Mammary epithelial cell (primary cell): ENCODE results near the gene ALG1.

Source experiments
- EZH2 ChIP-seq: IDR thresholded peaks from 2 replicates; pipeline ENCODE4 v1.6.1; 2012; ENCODE audit warnings: low read length, inconsistent platforms, borderline replicate concordance
- TF ChIP-seq, protein P1 (sequence below), 2 donors: IDR thresholded peaks in 1 of 2; conservative IDR thresholded peaks in 1 of 2; 2 replicates each; pipeline ENCODE4 v1.5.1; 2011 to 2012; ENCODE audit warnings: inconsistent platforms in 2 of 2, low read length in 2 of 2, mild to moderate bottlenecking in 2 of 2, control low read depth in 1 of 2, low read depth in 1 of 2; ENCODE audit not compliant: insufficient read depth in 1 of 2; ENCODE audit errors: extremely low read depth in 1 of 2

DNA sequence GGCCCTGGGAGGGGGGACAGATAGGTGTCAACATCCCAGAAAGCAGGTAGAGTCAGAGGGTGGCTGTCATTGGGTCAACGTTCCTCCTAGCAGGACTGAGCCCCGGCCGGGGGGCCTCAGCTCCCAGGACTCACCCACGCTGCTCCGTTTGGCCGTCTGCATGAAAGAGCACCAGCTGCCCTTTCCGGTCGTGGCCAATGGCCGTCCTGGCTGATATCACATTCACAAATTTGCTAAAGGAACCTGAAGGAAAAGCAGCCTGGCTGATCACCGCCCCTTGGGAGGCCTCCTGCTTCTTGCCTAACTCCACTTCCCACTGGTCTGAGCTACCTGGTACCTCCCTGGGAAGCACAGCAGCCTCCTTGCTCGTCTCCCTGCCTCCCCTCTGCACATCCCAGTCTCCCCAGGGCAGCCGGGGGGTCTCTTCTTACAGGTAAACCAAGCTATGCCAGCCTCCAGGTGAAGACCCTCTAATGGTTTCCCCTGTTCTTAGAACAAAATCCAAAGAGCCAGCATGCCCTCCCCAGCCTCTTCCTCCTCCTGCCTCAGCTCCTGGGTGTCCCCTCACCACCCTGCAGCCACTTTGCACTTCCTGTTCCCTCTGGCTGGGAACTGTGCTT, 41.3 kb upstream of the ALG1 start:
- TF ChIP-seq, protein P1, sequence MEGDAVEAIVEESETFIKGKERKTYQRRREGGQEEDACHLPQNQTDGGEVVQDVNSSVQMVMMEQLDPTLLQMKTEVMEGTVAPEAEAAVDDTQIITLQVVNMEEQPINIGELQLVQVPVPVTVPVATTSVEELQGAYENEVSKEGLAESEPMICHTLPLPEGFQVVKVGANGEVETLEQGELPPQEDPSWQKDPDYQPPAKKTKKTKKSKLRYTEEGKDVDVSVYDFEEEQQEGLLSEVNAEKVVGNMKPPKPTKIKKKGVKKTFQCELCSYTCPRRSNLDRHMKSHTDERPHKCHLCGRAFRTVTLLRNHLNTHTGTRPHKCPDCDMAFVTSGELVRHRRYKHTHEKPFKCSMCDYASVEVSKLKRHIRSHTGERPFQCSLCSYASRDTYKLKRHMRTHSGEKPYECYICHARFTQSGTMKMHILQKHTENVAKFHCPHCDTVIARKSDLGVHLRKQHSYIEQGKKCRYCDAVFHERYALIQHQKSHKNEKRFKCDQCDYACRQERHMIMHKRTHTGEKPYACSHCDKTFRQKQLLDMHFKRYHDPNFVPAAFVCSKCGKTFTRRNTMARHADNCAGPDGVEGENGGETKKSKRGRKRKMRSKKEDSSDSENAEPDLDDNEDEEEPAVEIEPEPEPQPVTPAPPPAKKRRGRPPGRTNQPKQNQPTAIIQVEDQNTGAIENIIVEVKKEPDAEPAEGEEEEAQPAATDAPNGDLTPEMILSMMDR (conservative IDR thresholded peaks at IDR 0.05 in 1 of 2, IDR thresholded peaks at IDR 0.05 in 1 of 2; ENCODE audit: extremely low read depth in 1 of 2, insufficient read depth in 1 of 2, low read depth in 1 of 2, low read length in 2 of 2) = no peak
- TF ChIP-seq EZH2 = no peak
